ENCODE measurements around the gene HYI. TPM values are rescaled to one million over a fixed set of nuclear protein-coding genes. Genes with fewer than 3 reads are reported as not detected.
"Not testable (repeated sequence)": the region's sequence is repeated elsewhere in the genome, so short reads cannot be mapped to it uniquely, and the experiment has no call there.

Gene HYI
- total RNA-seq, 1 experiment from 2014 or later, result 30.3 TPM

- DNase-seq (ENCODE audit: low read depth), result no peak
Observed at GRCh38 chr1:43427524-43427923, 26.2 kb downstream of the HYI start.

GRCh38 chr1:43426221-43426620 is 27.5 kb downstream of the HYI start:
- DNase-seq (ENCODE audit: low read depth), result no peak

GRCh38 chr1:43425045-43425444 is 28.7 kb downstream of the HYI start:
- no peak for DNase-seq (ENCODE audit: low read depth)

GRCh38 chr1:43423672-43424550 is 29.8 kb downstream of the HYI start:
- no peak for DNase-seq (ENCODE audit: low read depth)

- DNase-seq (ENCODE audit: low read depth), result no peak
Observed at GRCh38 chr1:43422995-43423671, 30.6 kb downstream of the HYI start.

- no peak for DNase-seq (ENCODE audit: low read depth)
Observed at GRCh38 chr1:43421976-43422750, 31.6 kb downstream of the HYI start.

- DNase-seq (ENCODE audit: low read depth), result no peak
Observed at GRCh38 chr1:43421396-43421795, 32.3 kb downstream of the HYI start.

GRCh38 chr1:43420874-43421273 is 32.9 kb downstream of the HYI start:
- no peak for DNase-seq (ENCODE audit: low read depth)

- DNase-seq (ENCODE audit: low read depth), result no peak
Observed at GRCh38 chr1:43419627-43420425, 33.9 kb downstream of the HYI start.

GRCh38 chr1:43418858-43419257 is 34.9 kb downstream of the HYI start:
- DNase-seq (ENCODE audit: low read depth), result no peak

GRCh38 chr1:43415901-43416300 is 37.8 kb downstream of the HYI start:
- no peak for DNase-seq (ENCODE audit: low read depth)

- DNase-seq (ENCODE audit: low read depth), result peak; percentile 62
Observed at GRCh38 chr1:43414634-43415223, 39.0 kb downstream of the HYI start.

- not testable (repeated sequence) for DNase-seq (ENCODE audit: low read depth)
Observed at GRCh38 chr1:43413426-43413825, 40.3 kb downstream of the HYI start.

- no peak for DNase-seq (ENCODE audit: low read depth)
Observed at GRCh38 chr1:43410571-43410970, 43.2 kb downstream of the HYI start.

- no peak for DNase-seq (ENCODE audit: low read depth)
Observed at GRCh38 chr1:43405876-43406234, 47.9 kb downstream of the HYI start.

- DNase-seq (ENCODE audit: low read depth), result no peak
Observed at GRCh38 chr1:43405219-43405875, 48.4 kb downstream of the HYI start.

GRCh38 chr1:43404353-43404752 is 49.4 kb downstream of the HYI start:
- no peak for DNase-seq (ENCODE audit: low read depth)

- DNase-seq (ENCODE audit: low read depth), result no peak
Observed at GRCh38 chr1:43402089-43402865, 51.5 kb downstream of the HYI start.
